Measurements from ENCODE around the gene KIAA1217. TPM values are rescaled to one million over a fixed set of nuclear protein-coding genes. Genes with fewer than 3 reads are reported as not detected.

KIAA1217 gene
- total RNA-seq, 1 experiment from 2014 or later = 23.4 TPM

DNA sequence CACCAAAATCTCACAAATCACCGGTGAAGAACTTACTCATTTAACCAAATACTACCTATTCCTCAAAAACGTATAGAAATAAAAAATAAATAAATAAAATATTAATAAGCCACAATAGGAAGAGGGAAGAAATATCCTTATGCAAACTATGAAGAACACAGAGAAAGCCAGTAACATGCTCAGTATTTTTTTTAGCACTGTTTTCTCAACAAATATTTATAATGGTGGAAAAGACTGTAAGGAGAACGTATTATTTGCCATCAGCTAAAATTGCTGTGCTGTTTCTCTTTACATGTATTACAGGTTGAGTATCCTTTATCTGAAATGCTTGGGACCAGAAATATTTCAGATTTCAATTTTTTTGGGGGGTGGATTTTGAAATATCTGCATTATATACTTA, 21.0 kb downstream of the KIAA1217 start:
- Mint-ChIP-seq H3K36me3 (peaks cover 8% of the 10 kb centered on the region; the same call in 1 of the 2 replicates), H3K4me1 (peaks cover 6% of the 10 kb centered on the region), H3K27ac (no peak overlapping the region), H3K27me3 (ENCODE audit: low read depth) (no peaks in the 10 kb centered on the region), H3K4me3 (no peak overlapping the region), H3K9me3 (no peaks in the 10 kb centered on the region)
- ATAC-seq = no peak
- no peak for DNase-seq (ENCODE audit: low spot score)
- ChIA-PET POLR2A (no interaction called here), CTCF (no interaction called here)
- TF ChIP-seq, protein P1, sequence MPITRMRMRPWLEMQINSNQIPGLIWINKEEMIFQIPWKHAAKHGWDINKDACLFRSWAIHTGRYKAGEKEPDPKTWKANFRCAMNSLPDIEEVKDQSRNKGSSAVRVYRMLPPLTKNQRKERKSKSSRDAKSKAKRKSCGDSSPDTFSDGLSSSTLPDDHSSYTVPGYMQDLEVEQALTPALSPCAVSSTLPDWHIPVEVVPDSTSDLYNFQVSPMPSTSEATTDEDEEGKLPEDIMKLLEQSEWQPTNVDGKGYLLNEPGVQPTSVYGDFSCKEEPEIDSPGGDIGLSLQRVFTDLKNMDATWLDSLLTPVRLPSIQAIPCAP (CRISPR knock-in tag; IDR thresholded peaks at IDR 0.05) = no peak
- TF ChIP-seq MXD4 (CRISPR knock-in tag; IDR thresholded peaks at IDR 0.05; ENCODE audit: borderline replicate concordance) (no peak), ZNF317 (CRISPR knock-in tag; IDR thresholded peaks at IDR 0.05; ENCODE audit: borderline replicate concordance, low read depth) (no peak), ZNF219 (CRISPR knock-in tag; IDR thresholded peaks at IDR 0.05; ENCODE audit: borderline replicate concordance) (no peak), OVOL2 (CRISPR knock-in tag; IDR thresholded peaks at IDR 0.05; ENCODE audit: borderline replicate concordance) (no peak), NR3C1 (CRISPR knock-in tag; conservative IDR thresholded peaks at IDR 0.05; ENCODE audit: low read depth) (no peak), CBFB (CRISPR knock-in tag; IDR thresholded peaks at IDR 0.05; ENCODE audit: low read depth) (no peak), TP53 (CRISPR knock-in tag; IDR thresholded peaks at IDR 0.05) (no peak), ZNF138 (CRISPR knock-in tag; conservative IDR thresholded peaks at IDR 0.05) (no peak), FOXK1 (CRISPR knock-in tag; IDR thresholded peaks at IDR 0.05) (no peak), ETV6 (CRISPR knock-in tag; IDR thresholded peaks at IDR 0.05) (no peak), ZNF232 (CRISPR knock-in tag; IDR thresholded peaks at IDR 0.05) (no peak)
- TF ChIP-seq, protein P2, sequence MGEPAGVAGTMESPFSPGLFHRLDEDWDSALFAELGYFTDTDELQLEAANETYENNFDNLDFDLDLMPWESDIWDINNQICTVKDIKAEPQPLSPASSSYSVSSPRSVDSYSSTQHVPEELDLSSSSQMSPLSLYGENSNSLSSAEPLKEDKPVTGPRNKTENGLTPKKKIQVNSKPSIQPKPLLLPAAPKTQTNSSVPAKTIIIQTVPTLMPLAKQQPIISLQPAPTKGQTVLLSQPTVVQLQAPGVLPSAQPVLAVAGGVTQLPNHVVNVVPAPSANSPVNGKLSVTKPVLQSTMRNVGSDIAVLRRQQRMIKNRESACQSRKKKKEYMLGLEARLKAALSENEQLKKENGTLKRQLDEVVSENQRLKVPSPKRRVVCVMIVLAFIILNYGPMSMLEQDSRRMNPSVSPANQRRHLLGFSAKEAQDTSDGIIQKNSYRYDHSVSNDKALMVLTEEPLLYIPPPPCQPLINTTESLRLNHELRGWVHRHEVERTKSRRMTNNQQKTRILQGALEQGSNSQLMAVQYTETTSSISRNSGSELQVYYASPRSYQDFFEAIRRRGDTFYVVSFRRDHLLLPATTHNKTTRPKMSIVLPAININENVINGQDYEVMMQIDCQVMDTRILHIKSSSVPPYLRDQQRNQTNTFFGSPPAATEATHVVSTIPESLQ (CRISPR knock-in tag; IDR thresholded peaks at IDR 0.05) = no peak
- TF ChIP-seq, protein P3, sequence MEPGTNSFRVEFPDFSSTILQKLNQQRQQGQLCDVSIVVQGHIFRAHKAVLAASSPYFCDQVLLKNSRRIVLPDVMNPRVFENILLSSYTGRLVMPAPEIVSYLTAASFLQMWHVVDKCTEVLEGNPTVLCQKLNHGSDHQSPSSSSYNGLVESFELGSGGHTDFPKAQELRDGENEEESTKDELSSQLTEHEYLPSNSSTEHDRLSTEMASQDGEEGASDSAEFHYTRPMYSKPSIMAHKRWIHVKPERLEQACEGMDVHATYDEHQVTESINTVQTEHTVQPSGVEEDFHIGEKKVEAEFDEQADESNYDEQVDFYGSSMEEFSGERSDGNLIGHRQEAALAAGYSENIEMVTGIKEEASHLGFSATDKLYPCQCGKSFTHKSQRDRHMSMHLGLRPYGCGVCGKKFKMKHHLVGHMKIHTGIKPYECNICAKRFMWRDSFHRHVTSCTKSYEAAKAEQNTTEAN (CRISPR knock-in tag; IDR thresholded peaks at IDR 0.05) = no peak
- TF ChIP-seq, protein P4, sequence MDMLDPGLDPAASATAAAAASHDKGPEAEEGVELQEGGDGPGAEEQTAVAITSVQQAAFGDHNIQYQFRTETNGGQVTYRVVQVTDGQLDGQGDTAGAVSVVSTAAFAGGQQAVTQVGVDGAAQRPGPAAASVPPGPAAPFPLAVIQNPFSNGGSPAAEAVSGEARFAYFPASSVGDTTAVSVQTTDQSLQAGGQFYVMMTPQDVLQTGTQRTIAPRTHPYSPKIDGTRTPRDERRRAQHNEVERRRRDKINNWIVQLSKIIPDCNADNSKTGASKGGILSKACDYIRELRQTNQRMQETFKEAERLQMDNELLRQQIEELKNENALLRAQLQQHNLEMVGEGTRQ (CRISPR knock-in tag; IDR thresholded peaks at IDR 0.05) = no peak
- TF ChIP-seq, protein P5, sequence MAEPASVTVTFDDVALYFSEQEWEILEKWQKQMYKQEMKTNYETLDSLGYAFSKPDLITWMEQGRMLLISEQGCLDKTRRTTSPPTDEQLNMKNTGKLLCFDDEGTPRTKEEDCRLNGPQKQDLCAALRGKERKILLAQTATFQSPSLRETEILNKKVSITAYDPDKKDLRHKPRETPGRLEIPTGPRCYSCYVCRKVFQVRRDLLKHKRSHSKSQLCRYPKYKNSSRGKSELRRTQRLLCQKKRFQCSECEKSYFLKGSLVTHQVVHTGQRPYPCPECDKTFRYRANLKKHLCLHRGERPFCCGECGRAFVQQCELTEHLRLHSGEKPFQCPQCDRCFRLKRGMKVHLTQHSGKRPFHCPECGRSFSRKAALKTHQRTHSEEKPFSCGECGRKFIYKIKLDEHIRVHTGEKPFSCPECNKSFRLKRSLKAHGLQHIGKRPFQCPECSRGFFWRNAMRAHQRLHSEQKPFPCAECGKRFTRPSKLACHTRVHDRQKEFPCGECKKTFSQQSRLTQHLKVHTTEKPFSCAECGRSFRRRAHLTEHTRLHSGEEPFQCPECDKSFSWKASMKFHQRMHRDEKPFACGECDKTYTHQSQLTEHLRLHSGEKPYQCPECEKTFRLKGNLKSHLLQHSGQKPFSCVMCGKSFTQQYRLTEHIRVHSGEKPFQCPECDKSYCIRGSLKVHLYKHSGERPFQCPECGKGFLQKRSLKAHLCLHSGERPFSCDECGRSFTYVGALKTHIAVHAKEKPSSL (CRISPR knock-in tag; conservative IDR thresholded peaks at IDR 0.05) = no peak

DNA sequence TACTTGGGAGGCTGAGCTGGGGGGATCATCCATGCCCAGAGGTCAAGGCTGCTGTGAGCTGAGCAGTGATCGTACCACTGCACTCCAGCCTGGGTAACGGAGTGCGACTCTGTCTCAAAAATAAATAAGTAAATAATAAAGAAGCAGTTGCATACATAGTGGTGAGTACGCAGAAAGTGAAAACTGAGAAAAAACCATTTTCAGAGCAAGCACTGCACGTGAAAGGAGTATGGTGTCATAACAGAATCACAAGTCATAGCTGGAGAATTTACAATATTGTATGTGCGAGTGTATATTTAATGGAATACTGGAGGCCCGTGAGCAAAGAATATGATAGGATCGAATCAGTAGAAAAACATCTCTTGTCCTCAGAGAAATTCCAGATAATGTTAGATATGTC, 22.3 kb downstream of the KIAA1217 start:
- no peaks in the 10 kb centered on the region for H3K27me3 Mint-ChIP-seq (ENCODE audit: low read depth)
- H3K36me3 Mint-ChIP-seq = no peaks in the 10 kb centered on the region
- no peaks in the 10 kb centered on the region for H3K9me3 Mint-ChIP-seq
- ChIA-PET CTCF (interaction anchor here (0.6 kb wide), 1 partner anchor 202 kb away, joined by 4 read pairs; no protein-coding TSS in a partner anchor), POLR2A (no interaction called here)
- peaks cover 16% of the 10 kb centered on the region for H3K4me1 Mint-ChIP-seq
- ATAC-seq = no peak
- DNase-seq (ENCODE audit: low spot score) = no peak
- peak overlapping the region; percentile 69; the same call in 1 of the 2 replicates for H3K27ac Mint-ChIP-seq
- H3K4me3 Mint-ChIP-seq = no peak overlapping the region
- TF ChIP-seq OVOL2 (CRISPR knock-in tag; IDR thresholded peaks at IDR 0.05; ENCODE audit: borderline replicate concordance) (no peak), RELA (CRISPR knock-in tag; IDR thresholded peaks at IDR 0.05; ENCODE audit: borderline replicate concordance) (no peak), TEAD4 (CRISPR knock-in tag; IDR thresholded peaks at IDR 0.05) (no peak), CBFB (CRISPR knock-in tag; IDR thresholded peaks at IDR 0.05; ENCODE audit: low read depth) (no peak)
- TF ChIP-seq, protein P6, sequence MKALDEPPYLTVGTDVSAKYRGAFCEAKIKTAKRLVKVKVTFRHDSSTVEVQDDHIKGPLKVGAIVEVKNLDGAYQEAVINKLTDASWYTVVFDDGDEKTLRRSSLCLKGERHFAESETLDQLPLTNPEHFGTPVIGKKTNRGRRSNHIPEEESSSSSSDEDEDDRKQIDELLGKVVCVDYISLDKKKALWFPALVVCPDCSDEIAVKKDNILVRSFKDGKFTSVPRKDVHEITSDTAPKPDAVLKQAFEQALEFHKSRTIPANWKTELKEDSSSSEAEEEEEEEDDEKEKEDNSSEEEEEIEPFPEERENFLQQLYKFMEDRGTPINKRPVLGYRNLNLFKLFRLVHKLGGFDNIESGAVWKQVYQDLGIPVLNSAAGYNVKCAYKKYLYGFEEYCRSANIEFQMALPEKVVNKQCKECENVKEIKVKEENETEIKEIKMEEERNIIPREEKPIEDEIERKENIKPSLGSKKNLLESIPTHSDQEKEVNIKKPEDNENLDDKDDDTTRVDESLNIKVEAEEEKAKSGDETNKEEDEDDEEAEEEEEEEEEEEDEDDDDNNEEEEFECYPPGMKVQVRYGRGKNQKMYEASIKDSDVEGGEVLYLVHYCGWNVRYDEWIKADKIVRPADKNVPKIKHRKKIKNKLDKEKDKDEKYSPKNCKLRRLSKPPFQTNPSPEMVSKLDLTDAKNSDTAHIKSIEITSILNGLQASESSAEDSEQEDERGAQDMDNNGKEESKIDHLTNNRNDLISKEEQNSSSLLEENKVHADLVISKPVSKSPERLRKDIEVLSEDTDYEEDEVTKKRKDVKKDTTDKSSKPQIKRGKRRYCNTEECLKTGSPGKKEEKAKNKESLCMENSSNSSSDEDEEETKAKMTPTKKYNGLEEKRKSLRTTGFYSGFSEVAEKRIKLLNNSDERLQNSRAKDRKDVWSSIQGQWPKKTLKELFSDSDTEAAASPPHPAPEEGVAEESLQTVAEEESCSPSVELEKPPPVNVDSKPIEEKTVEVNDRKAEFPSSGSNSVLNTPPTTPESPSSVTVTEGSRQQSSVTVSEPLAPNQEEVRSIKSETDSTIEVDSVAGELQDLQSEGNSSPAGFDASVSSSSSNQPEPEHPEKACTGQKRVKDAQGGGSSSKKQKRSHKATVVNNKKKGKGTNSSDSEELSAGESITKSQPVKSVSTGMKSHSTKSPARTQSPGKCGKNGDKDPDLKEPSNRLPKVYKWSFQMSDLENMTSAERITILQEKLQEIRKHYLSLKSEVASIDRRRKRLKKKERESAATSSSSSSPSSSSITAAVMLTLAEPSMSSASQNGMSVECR (CRISPR knock-in tag; IDR thresholded peaks at IDR 0.05; ENCODE audit: borderline replicate concordance) = no peak
- TF ChIP-seq, protein P7, sequence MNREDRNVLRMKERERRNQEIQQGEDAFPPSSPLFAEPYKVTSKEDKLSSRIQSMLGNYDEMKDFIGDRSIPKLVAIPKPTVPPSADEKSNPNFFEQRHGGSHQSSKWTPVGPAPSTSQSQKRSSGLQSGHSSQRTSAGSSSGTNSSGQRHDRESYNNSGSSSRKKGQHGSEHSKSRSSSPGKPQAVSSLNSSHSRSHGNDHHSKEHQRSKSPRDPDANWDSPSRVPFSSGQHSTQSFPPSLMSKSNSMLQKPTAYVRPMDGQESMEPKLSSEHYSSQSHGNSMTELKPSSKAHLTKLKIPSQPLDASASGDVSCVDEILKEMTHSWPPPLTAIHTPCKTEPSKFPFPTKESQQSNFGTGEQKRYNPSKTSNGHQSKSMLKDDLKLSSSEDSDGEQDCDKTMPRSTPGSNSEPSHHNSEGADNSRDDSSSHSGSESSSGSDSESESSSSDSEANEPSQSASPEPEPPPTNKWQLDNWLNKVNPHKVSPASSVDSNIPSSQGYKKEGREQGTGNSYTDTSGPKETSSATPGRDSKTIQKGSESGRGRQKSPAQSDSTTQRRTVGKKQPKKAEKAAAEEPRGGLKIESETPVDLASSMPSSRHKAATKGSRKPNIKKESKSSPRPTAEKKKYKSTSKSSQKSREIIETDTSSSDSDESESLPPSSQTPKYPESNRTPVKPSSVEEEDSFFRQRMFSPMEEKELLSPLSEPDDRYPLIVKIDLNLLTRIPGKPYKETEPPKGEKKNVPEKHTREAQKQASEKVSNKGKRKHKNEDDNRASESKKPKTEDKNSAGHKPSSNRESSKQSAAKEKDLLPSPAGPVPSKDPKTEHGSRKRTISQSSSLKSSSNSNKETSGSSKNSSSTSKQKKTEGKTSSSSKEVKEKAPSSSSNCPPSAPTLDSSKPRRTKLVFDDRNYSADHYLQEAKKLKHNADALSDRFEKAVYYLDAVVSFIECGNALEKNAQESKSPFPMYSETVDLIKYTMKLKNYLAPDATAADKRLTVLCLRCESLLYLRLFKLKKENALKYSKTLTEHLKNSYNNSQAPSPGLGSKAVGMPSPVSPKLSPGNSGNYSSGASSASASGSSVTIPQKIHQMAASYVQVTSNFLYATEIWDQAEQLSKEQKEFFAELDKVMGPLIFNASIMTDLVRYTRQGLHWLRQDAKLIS (CRISPR knock-in tag; IDR thresholded peaks at IDR 0.05; ENCODE audit: borderline replicate concordance) = no peak
